GM10847 (cell line): Measurements from ENCODE around the gene KIAA1328.

Experiments
- POLR2A ChIP-seq: IDR thresholded peaks from 2 replicates; pipeline ENCODE4 v1.6.1; 2011; ENCODE audit not compliant: insufficient read length; ENCODE audit errors: extremely low read depth

Gene KIAA1328

DNA sequence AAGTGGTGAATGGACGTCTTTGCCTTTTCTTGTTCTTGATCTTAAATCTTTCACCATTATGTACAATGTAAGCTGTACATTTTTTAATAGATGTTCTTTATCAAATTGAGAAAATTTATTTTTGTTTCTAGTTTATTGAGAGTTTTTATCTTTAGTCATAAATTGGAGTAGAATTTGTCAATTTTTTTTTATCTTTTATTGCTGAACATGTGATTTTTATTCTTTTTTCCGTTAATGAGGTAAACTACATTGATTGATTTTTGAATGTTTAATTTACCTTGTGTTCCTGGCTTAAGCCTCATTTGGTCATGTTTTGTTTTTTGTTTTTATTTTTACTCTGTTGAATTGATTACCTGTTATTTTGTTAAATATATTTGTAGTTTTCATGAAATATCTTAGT lies 19.7 kb downstream of the KIAA1328 start:
- TF ChIP-seq POLR2A, result no peak

DNA sequence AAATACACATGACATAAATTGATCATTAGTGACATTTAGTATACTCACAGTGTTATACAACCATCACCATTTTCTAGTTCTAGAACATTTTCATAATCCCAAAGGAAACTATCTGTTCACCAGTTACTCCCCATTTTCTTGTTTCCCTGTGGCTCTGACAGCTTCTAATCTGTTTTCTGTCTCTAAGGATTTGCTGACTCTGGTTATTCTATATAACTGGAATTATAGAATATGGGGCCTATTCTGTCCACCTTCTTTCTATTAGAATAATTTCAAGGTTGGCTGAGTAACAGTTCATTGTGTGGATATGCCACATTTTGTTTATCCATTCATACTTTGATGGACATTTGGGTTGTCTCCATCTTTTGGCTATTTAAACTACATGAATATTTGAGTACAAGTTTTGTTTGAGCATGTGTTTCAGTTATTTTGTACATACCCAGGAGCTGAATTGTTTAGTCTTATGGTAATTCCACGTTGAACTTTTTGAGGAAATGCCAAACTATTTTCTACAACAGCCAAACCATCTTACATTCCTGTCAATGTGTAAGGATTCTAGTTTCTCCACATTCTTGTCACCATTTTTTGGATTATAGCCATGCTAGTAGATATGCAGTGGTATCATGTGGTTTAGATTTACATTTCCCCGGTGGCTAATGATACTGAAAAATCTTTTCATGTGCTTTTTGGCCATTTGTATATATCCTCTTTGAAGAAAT lies 20.5 kb downstream of the KIAA1328 start:
- no peak for TF ChIP-seq POLR2A

DNA sequence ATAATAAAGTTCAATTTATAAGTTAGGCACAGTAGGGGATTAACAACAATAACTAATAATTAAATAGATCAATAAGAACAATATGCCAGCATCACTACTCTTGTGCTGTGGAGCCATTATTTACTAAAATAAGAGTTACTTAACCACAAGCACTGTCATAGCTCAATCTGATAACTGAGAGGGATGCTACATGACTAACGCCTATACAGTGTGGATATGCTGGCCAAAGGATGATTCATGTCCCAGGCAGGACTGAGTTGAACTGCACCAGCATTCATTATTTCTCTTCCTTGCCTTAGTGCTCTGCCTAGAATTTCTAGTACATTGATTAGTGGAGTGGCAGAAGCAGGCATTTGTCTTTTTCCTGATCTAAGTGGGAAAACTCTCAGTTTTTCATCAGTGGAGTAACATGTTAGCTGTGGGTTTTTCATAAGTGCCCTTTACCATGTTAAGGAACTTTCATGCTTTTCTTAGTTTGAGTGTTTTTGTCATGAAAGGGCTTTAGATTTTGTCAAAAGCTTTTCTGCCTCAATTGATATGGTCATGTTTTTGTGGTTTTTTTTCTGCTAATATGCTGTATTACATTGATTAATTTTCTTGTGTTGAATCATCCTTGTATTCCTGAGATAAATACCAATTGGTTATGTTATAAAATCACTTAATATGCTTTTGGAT lies 21.7 kb downstream of the KIAA1328 start:
- TF ChIP-seq POLR2A, result no peak

DNA sequence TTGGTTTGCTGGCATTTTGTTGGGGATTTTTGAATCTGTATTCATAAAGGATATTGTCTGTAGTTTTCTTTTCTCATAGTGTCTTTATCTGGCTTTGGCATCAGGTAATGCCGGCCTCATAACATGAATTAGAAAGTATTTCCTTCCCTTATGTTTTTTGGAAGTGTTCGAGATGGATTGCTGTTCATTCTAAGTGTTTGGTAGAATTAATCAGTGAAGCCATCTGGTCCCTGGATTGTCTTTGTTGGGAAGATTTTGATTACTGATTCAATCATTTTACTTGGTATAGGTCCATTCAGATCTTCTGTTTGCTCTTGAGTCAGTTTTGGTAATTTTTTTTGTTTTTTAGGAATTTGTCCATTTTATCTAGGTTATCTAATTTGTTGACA lies 22.3 kb downstream of the KIAA1328 start:
- TF ChIP-seq POLR2A, result no peak

DNA sequence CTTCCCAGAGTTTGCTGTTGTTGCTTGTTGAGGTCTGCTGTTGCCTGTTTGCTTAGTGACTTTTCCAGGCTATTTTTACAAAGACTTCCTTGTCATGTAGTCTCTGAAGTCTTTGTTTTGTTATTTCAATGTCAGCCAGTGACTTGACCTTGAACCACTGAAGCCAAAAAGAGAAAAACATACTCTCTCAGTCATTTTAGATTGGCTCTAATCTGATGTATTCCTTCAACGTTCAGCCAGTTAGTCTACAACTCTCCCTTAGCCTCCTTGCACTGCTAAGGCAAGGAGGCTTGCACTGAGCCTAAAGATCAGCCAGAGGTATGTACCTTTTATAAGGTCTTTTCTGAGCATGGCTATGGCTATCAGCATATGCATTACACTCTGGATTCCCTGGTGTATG lies 27.9 kb downstream of the KIAA1328 start:
- no peak for TF ChIP-seq POLR2A

DNA sequence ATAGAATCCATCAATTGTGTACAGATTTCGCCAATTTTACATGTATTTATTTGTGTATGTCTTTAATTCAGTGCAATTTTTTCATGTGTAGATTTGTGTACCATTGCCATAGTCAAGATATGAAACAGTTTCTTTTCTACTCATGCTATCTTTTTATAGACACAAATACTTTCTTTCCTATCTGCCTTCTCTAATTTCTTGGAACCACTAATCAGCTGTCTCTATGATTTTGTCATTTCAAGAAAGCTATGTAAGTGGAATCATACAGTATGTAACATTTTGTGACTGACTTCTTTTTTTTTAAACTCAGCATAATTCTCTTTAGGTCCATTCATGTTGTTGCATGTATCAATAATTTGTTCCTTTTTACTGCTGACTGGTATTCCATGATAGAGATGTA lies 33.3 kb downstream of the KIAA1328 start:
- TF ChIP-seq POLR2A, result no peak

DNA sequence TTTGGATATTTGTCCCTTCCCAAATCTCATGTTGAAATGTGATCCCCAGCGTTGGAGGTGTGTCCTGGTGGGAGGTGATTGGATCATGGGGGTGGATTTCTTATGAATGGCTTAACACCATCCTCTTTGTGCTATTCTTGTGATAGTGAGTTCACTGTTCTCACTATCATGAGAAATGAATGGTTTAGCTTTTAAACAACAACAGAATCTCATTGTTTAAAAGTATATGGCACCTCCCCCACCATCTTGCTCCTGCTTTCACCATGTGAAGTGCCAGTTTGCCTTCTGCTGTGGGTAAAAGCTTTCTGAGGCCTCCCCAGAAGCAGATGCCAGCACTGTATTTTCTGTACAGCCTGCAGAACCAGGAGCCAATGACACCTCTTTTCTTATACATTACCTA lies 38.1 kb downstream of the KIAA1328 start:
- TF ChIP-seq POLR2A, result no peak

DNA sequence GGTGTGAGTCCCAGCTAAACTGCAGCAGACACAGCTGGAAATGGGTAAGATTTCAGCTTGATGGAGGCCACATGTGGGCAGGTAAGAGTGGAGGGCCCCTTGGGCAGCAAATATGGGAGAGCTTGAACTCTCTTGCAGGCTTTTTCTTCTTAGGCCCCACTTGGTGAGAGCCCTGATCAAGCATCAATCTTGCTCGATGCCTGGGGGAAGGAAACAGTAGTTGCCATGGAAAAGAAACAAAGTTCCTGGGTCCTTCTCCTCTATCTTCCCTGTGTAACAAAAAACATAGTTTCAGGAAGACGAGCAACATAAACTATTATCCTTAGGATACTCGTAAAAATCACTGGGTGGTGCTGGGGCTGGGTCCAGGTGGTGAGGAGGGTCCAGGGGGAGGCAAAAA lies 42.9 kb downstream of the KIAA1328 start:
- TF ChIP-seq POLR2A, result no peak

DNA sequence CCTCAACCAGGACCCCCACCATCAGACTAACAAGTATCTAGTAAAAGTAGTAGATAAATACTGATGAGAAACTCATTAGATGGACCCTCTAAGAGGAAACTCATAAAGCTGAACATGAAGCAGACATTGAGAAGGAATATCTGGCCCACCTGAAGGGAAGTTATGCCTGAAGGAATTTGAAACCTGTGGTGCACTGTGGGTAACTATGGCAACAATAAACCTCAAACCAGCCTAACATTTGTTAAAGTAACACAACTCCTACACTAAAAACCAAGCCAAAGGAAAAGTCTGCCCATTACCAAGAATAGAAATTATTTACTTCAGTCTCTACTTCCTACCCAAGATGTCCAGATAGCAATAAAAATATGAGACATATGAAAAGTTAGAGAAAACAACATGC lies 43.4 kb downstream of the KIAA1328 start:
- TF ChIP-seq POLR2A, result no peak

DNA sequence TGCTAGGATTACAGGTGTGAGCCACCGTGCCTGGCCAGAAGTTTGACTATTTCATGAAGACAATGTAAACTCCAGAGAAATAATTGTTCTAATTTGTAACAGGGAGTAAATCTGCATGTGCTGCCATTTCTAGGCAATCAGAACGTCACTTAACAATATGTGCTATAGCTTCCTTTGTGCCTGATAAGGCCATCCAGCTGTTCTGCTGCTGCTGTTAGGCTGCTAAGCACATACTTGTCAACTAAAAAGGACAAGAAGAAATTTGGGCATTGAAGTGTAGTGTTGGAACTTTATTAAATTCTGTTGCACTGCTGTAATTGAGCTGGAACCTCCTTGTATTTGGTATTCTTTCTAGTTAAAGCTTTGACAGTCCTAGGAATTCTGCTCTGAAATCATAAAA lies 57.1 kb downstream of the KIAA1328 start:
- no peak for TF ChIP-seq POLR2A

DNA sequence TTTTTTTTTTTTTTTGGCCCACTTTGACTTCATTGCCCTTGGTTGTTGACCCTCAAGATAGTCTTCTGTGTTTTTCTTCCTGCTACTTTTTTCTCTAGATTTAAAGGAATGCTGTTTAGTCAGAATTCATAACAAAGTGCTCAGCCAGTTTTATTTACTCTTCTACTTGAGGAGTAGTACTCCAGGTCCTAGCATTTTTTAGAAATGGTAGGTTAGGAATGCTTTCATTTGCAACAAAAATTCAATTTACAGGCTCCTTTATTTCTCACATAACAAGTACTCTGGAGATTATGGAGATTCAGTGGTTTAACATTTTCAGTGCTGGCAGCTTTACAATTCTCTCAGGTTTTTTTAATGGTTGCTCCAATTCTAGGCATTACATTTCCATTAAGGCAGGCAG lies 58.2 kb downstream of the KIAA1328 start:
- no peak for TF ChIP-seq POLR2A

DNA sequence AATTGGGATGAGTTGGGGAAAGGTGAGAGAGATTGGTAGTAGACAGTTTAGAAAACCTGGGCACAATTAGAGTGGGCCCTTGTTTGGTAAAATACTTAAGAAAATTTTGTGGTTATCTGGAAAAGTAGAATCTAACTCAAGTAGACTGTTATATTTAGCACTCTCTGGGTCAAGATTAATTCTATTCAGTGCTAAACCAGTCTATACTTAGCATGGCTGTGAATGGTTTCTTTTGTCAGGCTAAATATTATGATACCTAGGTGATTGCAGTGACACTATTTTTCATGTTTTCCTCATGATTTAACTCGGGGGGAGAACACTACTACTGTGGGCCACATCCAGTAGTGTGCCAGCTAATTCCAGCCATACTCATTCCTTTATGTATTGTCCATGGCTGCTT lies 58.9 kb downstream of the KIAA1328 start:
- no peak for TF ChIP-seq POLR2A

DNA sequence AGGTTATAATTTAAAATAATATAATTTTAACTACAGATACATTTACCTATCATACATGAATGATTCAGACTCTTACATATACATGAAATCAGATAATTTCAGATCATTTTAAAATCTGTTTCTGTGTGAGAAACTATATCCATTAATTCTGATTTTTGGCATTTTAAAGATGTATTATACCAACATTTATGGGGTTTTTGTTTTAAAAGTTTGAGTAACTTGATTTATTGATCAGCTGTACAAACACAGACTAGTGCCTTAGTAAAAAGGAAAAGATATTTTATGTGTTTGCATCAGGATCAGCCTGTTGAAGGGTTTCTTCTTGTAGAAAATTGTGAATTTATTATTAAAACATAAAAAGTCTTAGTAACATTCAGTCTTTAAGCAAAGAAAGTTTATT lies 59.9 kb downstream of the KIAA1328 start:
- TF ChIP-seq POLR2A, result no peak

DNA sequence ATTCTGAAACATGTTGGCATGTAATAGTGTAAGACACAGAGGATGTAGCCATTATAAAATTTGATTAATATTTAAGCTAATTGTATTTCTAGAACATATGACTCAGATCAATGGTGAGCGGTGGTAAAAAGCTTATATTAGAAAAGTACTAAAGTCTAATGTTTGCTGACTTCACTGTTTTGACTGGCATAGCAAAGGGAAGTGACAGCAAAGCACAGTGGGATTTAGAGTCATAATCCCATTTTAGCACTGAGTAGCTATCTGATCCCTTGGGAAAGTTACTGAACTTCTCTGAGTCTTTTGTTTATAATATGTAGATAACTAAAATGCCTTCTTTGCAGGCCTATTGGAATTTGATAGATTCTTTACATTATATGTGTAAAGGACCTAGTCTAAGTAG lies 60.4 kb downstream of the KIAA1328 start:
- no peak for TF ChIP-seq POLR2A

DNA sequence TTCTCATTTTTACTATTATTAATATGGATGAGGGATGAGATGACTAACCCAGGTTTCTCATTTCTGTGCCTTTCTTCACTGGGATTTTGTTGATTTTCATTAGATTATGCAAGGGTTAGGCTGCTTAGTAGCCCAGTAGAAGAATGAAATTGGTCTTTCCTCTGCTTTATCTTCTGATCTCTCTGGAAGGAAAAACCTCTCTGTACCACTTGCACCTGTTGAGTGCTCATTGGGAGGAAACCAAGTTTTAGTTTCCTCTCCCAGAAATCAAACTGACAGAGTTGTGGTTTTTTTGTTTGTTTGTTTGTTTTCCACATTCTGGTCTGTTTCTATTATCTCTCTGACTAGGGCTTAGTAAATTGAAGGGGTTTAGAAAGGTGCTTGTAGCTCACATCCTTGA lies 60.8 kb downstream of the KIAA1328 start:
- TF ChIP-seq POLR2A, result no peak

DNA sequence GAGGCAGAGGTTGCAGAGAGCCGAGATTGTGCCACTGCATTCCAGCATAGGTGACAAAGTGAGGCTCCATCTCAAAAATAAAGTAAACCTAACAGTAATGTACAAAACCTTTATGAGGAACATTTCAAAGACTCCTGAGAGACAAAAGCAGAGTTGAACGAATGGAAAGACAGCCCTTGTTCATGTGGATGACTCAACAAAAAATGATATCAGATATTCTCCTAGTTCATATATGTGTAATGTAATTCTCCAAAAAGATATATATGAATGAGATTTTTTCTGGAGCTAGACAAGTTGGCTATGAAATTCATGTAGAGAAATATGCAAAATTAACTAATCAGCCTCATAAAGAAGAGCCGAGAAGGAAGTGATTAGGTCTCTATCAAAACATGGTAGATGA lies 61.7 kb downstream of the KIAA1328 start:
- no peak for TF ChIP-seq POLR2A

DNA sequence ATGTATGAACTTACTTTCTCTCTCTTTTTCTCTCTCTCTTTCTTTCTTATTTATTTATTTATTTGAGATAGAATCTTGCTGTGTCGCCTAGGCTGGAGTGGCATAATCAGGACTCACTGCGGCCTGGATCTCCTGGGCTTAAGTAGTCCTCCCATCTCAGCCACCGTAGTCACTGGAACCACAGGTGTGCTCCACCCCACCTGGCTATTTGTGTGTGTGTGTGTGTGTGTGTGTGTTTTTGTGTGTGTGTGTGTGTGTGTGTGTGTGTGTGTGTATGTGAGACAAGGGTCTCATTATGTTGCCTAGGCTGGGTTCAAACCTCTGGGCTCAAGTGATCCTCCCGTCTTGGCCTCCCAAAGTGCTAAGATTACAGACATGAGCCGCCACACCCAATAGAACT lies 64.3 kb downstream of the KIAA1328 start:
- no peak for TF ChIP-seq POLR2A

DNA sequence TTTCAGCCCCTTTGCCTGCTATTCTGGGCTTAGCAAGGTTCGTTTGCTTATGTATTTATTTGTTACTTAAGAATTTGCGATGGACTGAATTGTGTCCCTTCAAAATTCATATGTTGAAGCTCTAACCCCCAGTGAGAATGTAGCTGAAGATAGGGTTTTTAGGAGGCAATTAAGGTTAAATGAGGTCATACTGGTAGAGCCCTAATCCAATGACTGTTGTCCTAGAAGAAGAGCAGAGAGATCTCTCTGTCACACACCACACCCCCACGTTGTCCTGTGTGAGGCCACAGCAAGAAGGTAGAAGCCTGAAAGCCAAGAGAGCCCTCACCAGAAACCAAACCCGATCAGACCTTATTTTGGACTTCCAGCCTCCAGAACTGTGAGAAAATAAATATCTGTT lies 66.7 kb downstream of the KIAA1328 start:
- no peak for TF ChIP-seq POLR2A

DNA sequence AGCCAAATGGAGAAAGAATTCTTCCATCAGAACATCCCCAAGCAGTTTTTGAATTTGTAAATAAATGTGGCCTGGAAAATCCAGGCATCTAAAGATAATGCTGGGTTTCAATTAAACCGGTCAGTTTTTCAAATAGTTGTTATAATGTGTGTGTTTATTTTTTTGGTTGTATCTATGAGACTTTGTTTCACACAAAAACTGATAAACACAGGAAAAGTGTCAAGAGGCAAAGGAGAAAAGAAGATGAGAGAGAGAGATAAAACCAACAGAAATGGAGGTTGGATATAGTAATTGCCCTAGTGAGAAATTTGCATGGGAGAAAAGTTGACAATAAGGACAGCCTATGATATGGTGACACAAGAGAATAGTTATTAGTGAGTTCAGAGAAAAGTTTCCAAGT lies 68.3 kb downstream of the KIAA1328 start:
- no peak for TF ChIP-seq POLR2A
